PC-3 (cell line): ENCODE results near the gene TTC9B. TPM values are rescaled to one million over a fixed set of nuclear protein-coding genes. Genes with fewer than 3 reads are reported as not detected.

Experiments used
- ATAC-seq: fragments of 200-7000 bp; cut with Tn5 transposase; 2 replicates; pipeline ENCODE4 v1.9.1; 2020; ENCODE audit warnings: mild to moderate bottlenecking, moderate library complexity
- BruUV-seq: library from RNA; stranded (reverse); fragments of 400-500 nt; replicated peaks from 2 replicates; lab custom pipeline; 2021; lab: Mats Ljungman, UMichigan
- CTCF ChIA-PET: fragments of 300-600 bp; sonication (Branson Sonifier 250); formaldehyde crosslinking; loops from one replicate; lab custom pipeline; 2022; ENCODE audit warnings: antibody characterized with exemption; lab: Charles Lee
- POLR2A ChIA-PET: fragments of 300-600 bp; sonication (Branson Sonifier 250); formaldehyde crosslinking; loops from one replicate; lab custom pipeline; 2022; ENCODE audit warnings: antibody characterized with exemption; ENCODE audit not compliant: unreplicated experiment; lab: Charles Lee
- DNase-seq: peaks from one replicate; pipeline ENCODE4 v3.0.0-alpha.2; 2015
- H2AFZ ChIP-seq: fragments of 300-600 bp; sonication (generic); 2 replicates; pipeline ENCODE4 v1.6.0; 2016; ENCODE audit warnings: antibody characterized with exemption, low read length
- H3F3A ChIP-seq: fragments of 300-600 bp; sonication (generic); one replicate; pipeline ENCODE4 v1.6.0; 2017; ENCODE audit warnings: antibody characterized with exemption, low read length, control low read depth, mild to moderate bottlenecking; ENCODE audit not compliant: unreplicated experiment
- H3K27ac ChIP-seq: fragments of 300-600 bp; sonication (generic); 2 replicates; pipeline ENCODE4 v1.5.1; 2016; ENCODE audit warnings: mild to moderate bottlenecking, low read length
- H3K27me3 ChIP-seq: fragments of 300-600 bp; sonication (generic); 2 replicates; pipeline ENCODE4 v1.6.1; 2016; ENCODE audit warnings: low read length, mixed read lengths
- H3K36me3 ChIP-seq: fragments of 300-600 bp; sonication (generic); 2 replicates; pipeline ENCODE4 v1.6.1; 2016; ENCODE audit warnings: low read depth, mixed run types, low read length, mixed read lengths
- H3K4me1 ChIP-seq: fragments of 300-600 bp; sonication (generic); 2 replicates; pipeline ENCODE4 v1.5.1; 2016; ENCODE audit warnings: low read length; ENCODE audit not compliant: insufficient read depth
- H3K4me2 ChIP-seq: fragments of 300-600 bp; sonication (generic); 2 replicates; pipeline ENCODE4 v1.6.0; 2016; ENCODE audit warnings: low read length
- H3K4me3 ChIP-seq: fragments of 300-600 bp; sonication (generic); 2 replicates; pipeline ENCODE4 v1.5.1; 2016; ENCODE audit warnings: mild to moderate bottlenecking, low read length, mixed read lengths
- H3K79me2 ChIP-seq: fragments of 300-600 bp; sonication (generic); 2 replicates; pipeline ENCODE4 v1.6.1; 2017; ENCODE audit warnings: low read length, mixed read lengths
- H3K9ac ChIP-seq: fragments of 300-600 bp; sonication (generic); 2 replicates; pipeline ENCODE4 v1.6.0; 2016; ENCODE audit warnings: mild to moderate bottlenecking, low read length
- H3K9me2 ChIP-seq: fragments of 300-600 bp; sonication (generic); replicated peaks from 2 replicates; pipeline ENCODE4 v1.6.1; 2016; ENCODE audit warnings: mixed run types, low read length, mixed read lengths
- H3K9me3 ChIP-seq: fragments of 300-600 bp; sonication (generic); 2 replicates; pipeline ENCODE4 v1.6.1; 2016; ENCODE audit warnings: low read length, mixed read lengths
- H4K20me1 ChIP-seq: fragments of 300-600 bp; sonication (generic); 2 replicates; pipeline ENCODE4 v1.6.1; 2016; ENCODE audit warnings: low read length, mixed read lengths
- CTCF ChIP-seq: fragments of 300-600 bp; sonication (generic); conservative IDR thresholded peaks from 2 replicates; pipeline ENCODE4 v1.5.1; 2017; ENCODE audit warnings: antibody characterized with exemption, low read depth, mild to moderate bottlenecking, low read length
- EZH2 ChIP-seq: fragments of 300-600 bp; sonication (generic); IDR thresholded peaks from one replicate; pipeline ENCODE4 v1.6.1; 2017; ENCODE audit warnings: antibody characterized with exemption, mild to moderate bottlenecking, low read length; ENCODE audit not compliant: unreplicated experiment
- EZH2phosphoT487 ChIP-seq: fragments of 300-600 bp; sonication (generic); IDR thresholded peaks from 2 replicates; pipeline ENCODE4 v1.6.1; 2018; ENCODE audit warnings: mild to moderate bottlenecking, antibody characterized with exemption, low read length, borderline replicate concordance
- intact Hi-C: fragments of 100-400 bp; cut with micrococcal nuclease; formaldehyde crosslinking; loops from 2 replicates; pipeline ENCODE4 v1.9.0; 2023
- total RNA-seq: library from RNA; depleted of rRNA; stranded (reverse); fragments of >200 nt; gene quantifications from 2 replicates; pipeline ENCODE4 v1.2.3, GENCODE V29; 2014

The TTC9B gene
- total RNA-seq, 1 experiment from 2014 or later, result 0.15 TPM

- ChIA-PET CTCF (no interaction called here), POLR2A (no interaction called here)
These were observed 45.5 kb upstream of the TTC9B start for GRCh38 chr19:40263440-40264313.

GRCh38 chr19:40262422-40262821 lies 44.2 kb upstream of the TTC9B start:
- Histone ChIP-seq H2AFZ (no peak overlapping the region), H3K4me2 (no peak overlapping the region), H3F3A (no peaks in the 10 kb centered on the region), H3K27me3 (no peaks in the 10 kb centered on the region), H3K79me2 (peaks cover 27% of the 10 kb centered on the region), H3K27ac (no peak overlapping the region), H3K9me3 (no peaks in the 10 kb centered on the region), H3K4me3 (no peak overlapping the region), H3K4me1 (peaks cover 2% of the 10 kb centered on the region; the same call in 1 of the 2 replicates), H4K20me1 (no peaks in the 10 kb centered on the region), H3K9ac (no peak overlapping the region), H3K9me2 (no peaks in the 10 kb centered on the region), H3K36me3 (no peaks in the 10 kb centered on the region)
- ChIA-PET CTCF (no interaction called here), POLR2A (no interaction called here)
- intact Hi-C loops, result no loop called here
- ATAC-seq (no peak), DNase-seq (no peak)
- no TSS peak for BruUV-seq
- TF ChIP-seq CTCF (no peak), EZH2 (no peak), EZH2phosphoT487 (no peak)

More at GRCh38 chr19:40263440-40264313, 45.5 kb upstream of the TTC9B start:
- Histone ChIP-seq H3K36me3 (no peaks in the 10 kb centered on the region), H3K9me2 (no peaks in the 10 kb centered on the region), H3K9me3 (no peaks in the 10 kb centered on the region), H3F3A (no peaks in the 10 kb centered on the region), H3K9ac (no peak overlapping the region), H3K4me3 (no peak overlapping the region), H2AFZ (no peak overlapping the region), H3K4me2 (no peak overlapping the region), H3K27ac (no peak overlapping the region), H4K20me1 (no peaks in the 10 kb centered on the region), H3K27me3 (no peaks in the 10 kb centered on the region), H3K4me1 (no peaks in the 10 kb centered on the region), H3K79me2 (peaks cover 24% of the 10 kb centered on the region)
- TF ChIP-seq EZH2 (no peak), CTCF (no peak), EZH2phosphoT487 (no peak)
- ATAC-seq (no peak), DNase-seq (no peak)
- BruUV-seq, result no TSS peak
- intact Hi-C loops, result no loop called here

GRCh38 chr19:40261631-40262030 lies 43.4 kb upstream of the TTC9B start:
- Histone ChIP-seq H3K9me2 (no peaks in the 10 kb centered on the region), H3K27ac (no peak overlapping the region), H3K4me2 (no peak overlapping the region), H3K4me1 (peaks cover 7% of the 10 kb centered on the region; the same call in 1 of the 2 replicates), H3K9ac (no peak overlapping the region), H3K79me2 (peaks cover 25% of the 10 kb centered on the region), H4K20me1 (no peaks in the 10 kb centered on the region), H3K9me3 (no peaks in the 10 kb centered on the region), H2AFZ (no peak overlapping the region), H3K27me3 (no peaks in the 10 kb centered on the region), H3K4me3 (no peak overlapping the region), H3K36me3 (no peaks in the 10 kb centered on the region), H3F3A (no peaks in the 10 kb centered on the region)
- DNase-seq, result no peak
- ChIA-PET POLR2A (no interaction called here), CTCF (no interaction called here)
- ATAC-seq, result no peak
- TF ChIP-seq CTCF (no peak), EZH2 (no peak), EZH2phosphoT487 (no peak)
- no TSS peak for BruUV-seq
- intact Hi-C loops, result no loop called here
